ENCODE data around the gene USP51.
"Not testable (repeated sequence)": the region's sequence is repeated elsewhere in the genome, so short reads cannot be mapped to it uniquely, and the experiment has no call there.

USP51 gene

DNA sequence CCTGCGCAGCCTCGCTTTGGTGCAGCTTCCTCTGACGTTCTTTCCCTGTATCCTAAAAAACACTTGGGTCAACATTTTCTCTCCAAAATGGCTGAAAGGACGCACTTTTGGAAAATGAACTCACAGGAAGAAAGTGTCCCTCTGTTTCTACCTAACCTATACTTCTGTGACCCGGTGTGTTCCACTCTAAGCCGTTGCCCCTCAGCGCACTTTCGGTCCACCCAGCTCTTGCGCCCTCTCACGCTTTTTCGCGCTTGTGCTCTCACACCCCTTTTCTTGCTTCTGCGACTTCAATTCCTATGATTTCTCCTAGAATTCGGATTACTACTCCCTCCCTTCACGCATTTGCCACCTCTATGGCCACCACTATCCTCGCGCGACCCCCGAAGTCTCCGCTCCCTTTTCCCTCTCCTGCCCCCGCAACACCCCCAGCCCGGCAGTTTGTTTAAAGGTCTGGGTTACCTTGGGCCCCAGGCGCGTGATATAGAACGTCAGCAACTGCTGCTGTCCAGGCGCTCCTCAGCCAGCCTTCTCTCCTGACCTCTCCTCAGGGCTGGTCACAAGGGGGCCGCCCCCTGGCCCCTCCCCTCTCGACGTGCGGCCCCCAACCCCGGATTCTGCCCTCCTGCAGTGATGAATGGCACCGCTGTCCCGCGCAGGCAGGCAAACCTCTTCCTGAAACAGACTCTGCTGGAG is at the start of gene USP51:
Gene USP51 (minus strand): TSS at position 535 of the 696 bp plus-strand sequence. CDS start 909 bp downstream, outside the sequence.
- DNase-seq = no peak

DNA sequence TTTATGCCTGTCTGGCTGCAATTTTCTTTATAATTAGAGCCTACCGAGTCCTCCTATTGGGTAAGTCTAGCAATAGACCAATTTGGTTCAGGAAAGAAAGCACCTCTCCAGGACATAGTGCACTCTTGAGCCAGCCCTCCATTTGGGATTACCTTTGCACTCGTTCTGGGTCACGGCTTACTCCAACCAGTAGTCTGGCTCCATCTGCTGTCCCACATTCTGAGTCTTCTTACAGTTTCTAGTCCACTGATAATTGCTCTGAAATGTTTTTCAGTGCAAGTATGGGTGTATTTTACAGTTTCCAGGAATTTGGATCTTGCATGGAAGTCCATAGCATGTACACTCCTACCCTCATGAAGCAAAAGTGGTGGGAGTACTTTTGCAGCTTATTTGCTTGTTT is 34.8 kb upstream of the USP51 start:
- DNase-seq = no peak

DNA sequence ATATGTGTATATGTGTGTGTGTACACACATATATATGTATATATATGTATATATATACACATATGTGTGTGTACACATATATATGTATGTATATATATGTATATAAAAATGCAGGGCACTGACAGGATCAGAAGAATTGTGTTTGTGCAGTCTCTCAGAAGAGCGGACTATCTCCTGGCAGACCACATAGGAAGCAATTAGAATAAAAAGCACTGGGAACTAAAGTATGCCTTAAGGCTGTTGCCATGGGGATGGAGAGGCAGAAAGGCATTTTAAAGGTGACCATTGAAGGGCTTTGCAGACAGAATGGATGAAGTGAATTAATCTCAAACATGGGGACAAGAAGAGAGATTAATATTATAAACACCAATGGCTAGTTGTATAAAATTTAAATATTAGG is 33.7 kb upstream of the USP51 start:
- no peak for DNase-seq

- no peak for DNase-seq
Observed at GRCh38 chrX:55522596-55523276, 33.1 kb upstream of the USP51 start.

DNA sequence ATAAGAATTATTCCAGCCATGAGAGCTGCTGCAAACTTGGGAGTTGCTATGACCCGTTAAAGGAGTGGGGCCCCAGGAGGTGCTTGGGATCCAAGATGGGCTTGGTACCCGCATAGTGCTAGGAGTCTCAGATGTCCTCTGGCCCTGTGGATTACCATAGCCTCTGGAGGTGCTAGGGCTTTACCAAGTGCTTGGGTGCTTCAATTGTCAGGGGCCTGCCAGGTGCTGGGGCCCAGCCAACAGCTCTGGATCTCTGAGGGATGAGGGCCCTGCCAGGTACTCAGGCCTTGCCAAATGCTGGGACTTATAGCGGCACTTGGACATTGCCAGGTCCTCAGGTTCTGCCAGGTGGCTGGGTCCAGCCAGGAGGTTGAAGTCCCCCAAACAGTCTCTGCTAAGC is 32.0 kb upstream of the USP51 start:
- no peak for DNase-seq

GRCh38 chrX:55516794-55517481 is 27.3 kb upstream of the USP51 start:
- not testable (repeated sequence) for DNase-seq

GRCh38 chrX:55513045-55513737 is 23.5 kb upstream of the USP51 start:
- DNase-seq = not testable (repeated sequence)

GRCh38 chrX:55508410-55509152 is 18.9 kb upstream of the USP51 start:
- not testable (repeated sequence) for DNase-seq

DNA sequence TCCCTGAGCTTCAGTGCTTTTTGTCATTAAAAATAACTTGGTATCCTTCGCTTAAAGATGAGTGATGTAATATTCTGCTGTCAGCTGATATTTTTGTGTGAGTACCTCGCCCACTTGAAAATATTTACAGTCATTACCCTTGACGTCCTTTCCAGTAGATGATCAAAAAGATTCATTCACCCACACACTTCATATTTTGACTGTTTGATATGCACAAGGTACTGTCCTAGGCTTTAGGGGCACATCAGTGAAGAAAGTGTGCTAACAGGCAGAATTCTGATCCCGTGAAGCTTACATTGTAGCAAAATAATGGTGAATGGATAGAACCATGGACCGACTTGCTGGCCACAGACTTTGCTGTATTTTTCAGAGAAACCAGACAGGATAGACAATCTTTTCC is 18.1 kb upstream of the USP51 start:
- not testable (repeated sequence) for DNase-seq

DNA sequence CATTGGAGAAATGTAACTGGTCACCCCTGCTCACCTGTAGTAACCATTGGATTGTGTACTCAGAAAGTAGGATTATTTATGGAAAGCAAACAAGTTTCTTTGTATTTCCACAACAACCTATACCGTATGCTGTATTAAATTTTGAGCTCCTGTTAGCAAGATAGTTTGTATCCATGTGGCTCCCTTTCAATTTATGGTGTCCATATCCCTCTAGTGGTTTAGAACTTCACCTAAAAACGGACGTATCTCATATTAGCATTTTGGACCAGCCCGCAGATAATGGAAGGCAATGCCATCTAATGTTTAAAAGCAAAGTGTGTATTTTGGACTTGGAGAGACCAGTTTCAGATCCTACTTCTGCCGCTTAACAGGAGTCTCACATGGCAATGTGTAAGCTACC is 17.4 kb upstream of the USP51 start:
- DNase-seq = not testable (repeated sequence)

DNA sequence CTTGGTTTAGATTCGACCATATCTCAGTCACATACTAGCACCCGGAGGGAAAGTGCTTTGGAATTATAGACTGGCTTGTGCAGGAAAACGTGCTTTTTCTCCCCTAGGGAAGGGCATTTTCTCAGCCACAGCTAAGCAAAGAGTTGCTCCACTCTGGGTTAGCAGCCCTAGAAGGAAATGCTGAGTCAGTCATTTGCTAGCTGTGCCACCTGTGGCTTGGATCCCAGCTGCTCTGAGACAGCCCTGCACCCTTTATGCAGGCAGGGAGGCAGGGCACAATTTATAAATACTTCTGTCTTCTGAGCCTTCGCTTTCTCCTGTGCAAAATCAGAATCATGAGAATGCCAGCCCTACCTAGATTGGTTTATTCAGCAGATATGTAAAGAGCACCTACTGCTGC is 1.3 kb upstream of the USP51 start:
- no peak for DNase-seq

DNA sequence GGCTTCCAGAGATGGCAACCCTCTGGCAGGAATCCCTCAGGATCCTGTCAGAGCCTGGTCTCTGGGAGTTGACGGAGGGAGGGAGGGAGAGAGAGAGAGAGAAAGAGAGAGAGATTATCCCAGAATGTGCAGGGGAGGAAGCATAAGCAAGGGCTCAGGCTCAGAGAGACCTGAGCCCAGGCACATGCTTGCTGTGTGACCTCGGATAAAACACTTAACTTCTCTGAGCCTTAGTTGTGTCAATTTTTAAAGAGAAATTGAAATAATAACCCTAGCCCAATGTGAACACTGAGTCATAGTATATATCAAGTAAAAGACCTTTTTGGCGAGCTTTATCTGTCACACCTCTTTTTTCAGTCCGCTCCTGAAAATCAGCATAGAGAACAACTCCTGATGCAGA is 473 bp upstream of the USP51 start:
- DNase-seq = no peak

DNA sequence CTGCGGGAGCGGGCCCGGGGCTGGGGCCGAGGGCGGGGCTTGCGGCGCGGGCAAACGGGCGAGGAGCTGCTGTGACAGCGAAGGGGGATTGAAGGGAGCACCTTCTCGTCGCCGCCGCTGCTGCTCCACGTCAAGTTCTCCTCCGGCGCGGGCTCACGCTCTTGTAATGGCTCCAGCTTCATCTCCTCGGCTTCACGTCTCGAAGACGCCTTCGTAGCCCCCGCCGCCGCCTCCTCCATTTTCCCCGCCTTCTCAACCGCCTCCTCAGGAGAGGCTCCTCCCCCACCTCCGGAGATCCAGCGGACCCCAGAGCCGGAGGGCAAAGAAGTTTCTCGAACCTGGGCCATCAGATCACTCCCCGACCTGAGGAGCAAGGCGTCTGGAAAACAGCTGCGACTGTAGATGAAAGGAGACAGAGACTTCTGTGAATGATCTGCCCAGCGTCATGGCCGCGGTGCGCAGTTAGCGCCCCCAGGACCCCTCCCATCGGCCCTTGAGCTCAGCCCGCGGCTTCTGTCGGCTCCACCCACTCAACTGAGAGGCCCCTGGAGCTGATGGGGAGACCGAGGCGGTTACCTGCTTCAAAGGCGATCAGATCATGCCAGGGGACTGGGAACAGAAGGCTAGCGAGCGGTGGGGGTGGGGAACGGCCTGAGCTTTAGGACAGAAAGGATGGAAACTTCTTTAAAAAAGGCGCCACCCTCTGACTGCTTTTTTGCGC is 895 bp downstream of the USP51 start:
- no peak for DNase-seq

- no peak for DNase-seq
Observed at GRCh38 chrX:55488006-55488592, 1.5 kb downstream of the USP51 start.

DNA sequence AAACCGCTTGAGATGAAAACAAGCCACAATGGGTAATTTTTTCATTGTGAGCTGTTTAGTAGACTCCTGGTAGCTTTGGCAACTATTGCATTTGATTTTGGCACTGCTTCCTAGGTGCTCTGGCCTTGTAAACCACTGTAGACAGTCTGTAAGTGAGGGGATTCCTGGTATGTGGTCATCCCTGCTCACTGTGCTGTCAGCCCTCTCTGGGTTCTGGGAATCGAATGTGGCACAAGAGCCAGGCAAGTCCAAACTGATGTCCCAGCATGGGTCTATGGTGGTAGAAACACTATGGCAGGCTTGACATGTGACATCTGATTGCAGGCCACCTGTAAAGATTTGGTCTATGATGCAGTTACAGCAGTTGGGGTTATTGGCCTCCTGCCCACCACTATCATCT is 2.5 kb downstream of the USP51 start:
- no peak for DNase-seq

DNA sequence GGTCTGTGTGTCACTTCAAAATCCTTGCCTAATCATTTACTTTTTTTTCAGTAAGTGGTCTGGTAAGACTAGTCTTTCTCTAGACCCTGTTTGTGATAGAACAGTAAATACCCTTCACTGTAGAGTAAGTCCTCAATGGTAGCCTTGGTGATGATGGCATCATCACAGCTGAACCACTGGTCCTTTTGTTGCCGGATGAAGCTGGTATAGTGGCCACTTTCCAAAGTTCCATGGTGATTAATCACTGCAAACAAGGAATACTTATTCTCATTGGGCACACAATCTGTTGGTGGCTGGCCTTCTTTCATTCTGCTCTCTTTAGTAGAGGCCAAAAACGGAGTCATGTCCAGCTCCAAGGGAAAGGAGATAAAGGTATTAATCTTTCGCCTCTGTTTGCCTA is 2.9 kb downstream of the USP51 start:
- DNase-seq = no peak

GRCh38 chrX:55484948-55485347 is 4.7 kb downstream of the USP51 start:
- DNase-seq = no peak

DNA sequence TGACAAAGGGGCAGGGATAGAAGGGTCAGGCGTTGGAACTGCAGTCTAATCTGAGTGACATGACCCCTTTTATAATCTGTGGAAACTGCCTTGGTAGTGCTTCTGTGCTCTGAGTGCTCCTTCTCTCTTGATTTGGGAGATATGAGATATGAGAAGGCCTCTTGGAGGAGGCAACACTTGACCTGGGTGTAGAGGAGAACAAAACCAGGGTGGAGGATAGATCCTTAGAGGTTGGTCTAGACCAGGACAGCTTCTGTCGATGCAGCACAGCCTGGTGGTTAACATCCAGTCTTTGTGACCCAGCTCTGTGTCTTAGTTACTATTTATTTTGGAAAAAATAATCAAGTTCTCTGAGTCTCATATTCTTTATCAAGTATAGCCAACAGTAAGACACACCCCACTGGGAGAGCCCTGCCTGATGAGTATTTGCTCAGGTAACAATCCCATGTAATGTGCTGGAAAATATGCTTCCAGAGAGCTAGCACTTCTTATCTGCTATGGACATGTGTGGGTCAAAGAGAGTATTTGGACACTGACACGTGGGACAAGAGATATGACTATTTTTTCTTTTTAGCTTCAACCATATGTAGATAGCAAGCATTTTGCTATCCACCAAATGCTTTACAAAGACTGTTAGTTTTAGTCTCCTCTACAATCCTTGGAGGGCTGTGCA is 9.1 kb downstream of the USP51 start:
- no peak for DNase-seq

DNA sequence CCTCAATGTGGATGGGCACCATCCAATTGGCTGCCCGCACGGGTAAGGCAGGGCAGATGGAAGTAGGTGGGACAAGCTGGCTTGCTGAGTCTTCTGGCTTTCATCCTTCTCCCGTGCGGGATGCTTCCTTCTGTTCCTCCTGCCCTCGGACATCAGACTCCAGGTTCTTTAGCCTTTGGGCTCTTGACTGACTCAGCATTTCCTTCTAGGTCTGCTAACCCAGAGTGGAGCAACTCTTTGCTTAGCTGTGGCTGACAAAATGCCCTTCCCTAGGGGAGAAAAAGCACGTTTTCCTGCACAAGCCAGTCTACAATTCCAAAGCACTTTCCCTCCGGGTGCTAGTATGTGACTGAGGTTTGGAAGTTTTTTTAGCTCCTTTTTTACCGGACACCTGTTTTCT is 9.7 kb downstream of the USP51 start:
- DNase-seq = not testable (repeated sequence)

DNA sequence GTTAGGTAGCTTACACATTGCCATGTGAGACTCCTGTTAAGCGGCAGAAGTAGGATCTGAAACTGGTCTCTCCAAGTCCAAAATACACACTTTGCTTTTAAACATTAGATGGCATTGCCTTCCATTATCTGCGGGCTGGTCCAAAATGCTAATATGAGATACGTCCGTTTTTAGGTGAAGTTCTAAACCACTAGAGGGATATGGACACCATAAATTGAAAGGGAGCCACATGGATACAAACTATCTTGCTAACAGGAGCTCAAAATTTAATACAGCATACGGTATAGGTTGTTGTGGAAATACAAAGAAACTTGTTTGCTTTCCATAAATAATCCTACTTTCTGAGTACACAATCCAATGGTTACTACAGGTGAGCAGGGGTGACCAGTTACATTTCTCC is 23.9 kb downstream of the USP51 start:
- DNase-seq = not testable (repeated sequence)

DNA sequence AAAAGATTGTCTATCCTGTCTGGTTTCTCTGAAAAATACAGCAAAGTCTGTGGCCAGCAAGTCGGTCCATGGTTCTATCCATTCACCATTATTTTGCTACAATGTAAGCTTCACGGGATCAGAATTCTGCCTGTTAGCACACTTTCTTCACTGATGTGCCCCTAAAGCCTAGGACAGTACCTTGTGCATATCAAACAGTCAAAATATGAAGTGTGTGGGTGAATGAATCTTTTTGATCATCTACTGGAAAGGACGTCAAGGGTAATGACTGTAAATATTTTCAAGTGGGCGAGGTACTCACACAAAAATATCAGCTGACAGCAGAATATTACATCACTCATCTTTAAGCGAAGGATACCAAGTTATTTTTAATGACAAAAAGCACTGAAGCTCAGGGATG is 24.5 kb downstream of the USP51 start:
- DNase-seq = not testable (repeated sequence)

All from kidney glomerular epithelial cell (primary cell).